ENCODE data around the gene TEX47. TPM values are rescaled to one million over a fixed set of nuclear protein-coding genes. Genes with fewer than 3 reads are reported as not detected.

Gene TEX47
- total and polyA plus RNA-seq, 2 experiments from 2014 or later: not detected

- TF ChIP-seq REST (IDR thresholded peaks at IDR 0.05; ENCODE audit: unreplicated experiment) (no peak), STAT1 (IDR thresholded peaks at IDR 0.05; ENCODE audit: unreplicated experiment) (no peak), ZNF114 (CRISPR knock-in tag; IDR thresholded peaks at IDR 0.05) (no peak), JUNB (IDR thresholded peaks at IDR 0.05; ENCODE audit: unreplicated experiment) (no peak)
Measured at GRCh38 chr7:88772776-88773175, 22.8 kb downstream of the TEX47 start (continued).

GRCh38 chr7:88771417-88771816, 24.1 kb downstream of the TEX47 start:
- no peaks in the 10 kb centered on the region for H3K9me2 ChIP-seq (ENCODE audit: insufficient read depth)
- H3K27ac ChIP-seq (ENCODE audit: low read depth): no peak overlapping the region
- H3K4me1 ChIP-seq (ENCODE audit: insufficient read depth): no peaks in the 10 kb centered on the region
- Mint-ChIP-seq H3K27ac (no peak overlapping the region), H3K27me3 (ENCODE audit: insufficient read depth, low read depth, poor library complexity) (peaks cover under 1% of the 10 kb centered on the region), H3K9me3 (no peaks in the 10 kb centered on the region), H3K36me3 (ENCODE audit: low read depth) (no peaks in the 10 kb centered on the region), H3K4me1 (no peaks in the 10 kb centered on the region), H3K4me3 (no peak overlapping the region)
- no peak overlapping the region for H2AFZ ChIP-seq
- ATAC-seq: no peak
- no peaks in the 10 kb centered on the region for H3K27me3 ChIP-seq (ENCODE audit: insufficient read depth)
- no peaks in the 10 kb centered on the region for H3F3A ChIP-seq (replicated peaks; ENCODE audit: low read depth)
- H3K79me2 ChIP-seq (replicated peaks; ENCODE audit: insufficient read depth): no peaks in the 10 kb centered on the region
- H3K36me3 ChIP-seq (ENCODE audit: insufficient read depth): no peaks in the 10 kb centered on the region
- DNase-seq (ENCODE audit: low spot score): no peak
- no peaks in the 10 kb centered on the region for H4K20me1 ChIP-seq (replicated peaks; ENCODE audit: insufficient read depth)
- no peak overlapping the region for H3K4me2 ChIP-seq
- H3K4me3 ChIP-seq: no peak overlapping the region
- TF ChIP-seq ZNF114 (CRISPR knock-in tag; IDR thresholded peaks at IDR 0.05) (no peak), ZNF462 (CRISPR knock-in tag; IDR thresholded peaks at IDR 0.05) (no peak), REST (IDR thresholded peaks at IDR 0.05; ENCODE audit: unreplicated experiment) (no peak), EZH2 (IDR thresholded peaks at IDR 0.05; ENCODE audit: low read depth, unreplicated experiment) (no peak), EZH2phosphoT487 (IDR thresholded peaks at IDR 0.05; ENCODE audit: unreplicated experiment) (no peak), CREB1 (CRISPR knock-in tag; IDR thresholded peaks at IDR 0.05; ENCODE audit: low read depth) (no peak), STAT1 (IDR thresholded peaks at IDR 0.05; ENCODE audit: unreplicated experiment) (no peak), CTCF (conservative IDR thresholded peaks at IDR 0.05; ENCODE audit: low read depth in 2 of 2) (no peak), ZNF331 (CRISPR knock-in tag; IDR thresholded peaks at IDR 0.05; ENCODE audit: low read depth) (no peak), JUNB (IDR thresholded peaks at IDR 0.05; ENCODE audit: unreplicated experiment) (no peak)
